ENCODE measurements around the gene CHD9NB. TPM values are rescaled to one million over a fixed set of nuclear protein-coding genes. Genes with fewer than 3 reads are reported as not detected.

CHD9NB gene
- total RNA-seq, 1 experiment from 2014 or later = 0.40 TPM

GRCh38 chr16:53098526-53099317 lies 46.0 kb upstream of the CHD9NB start:
- peak overlapping the region; percentile 98 for H3K27ac ChIP-seq (ENCODE audit: low read length)
- H3K9me3 ChIP-seq (ENCODE audit: low read length) = peaks cover 8% of the 10 kb centered on the region
- DNase-seq = peak; percentile 59
- H3K4me3 ChIP-seq (ENCODE audit: low read length) = peak overlapping the region; percentile 43
- intact Hi-C loops (cut with micrococcal nuclease) = loop anchor here (1.0 kb wide), 3 partner anchors 18 to 43 kb away; no protein-coding TSS in a partner anchor
- peak overlapping the region; percentile 70 for H2AFZ ChIP-seq (ENCODE audit: low read length)
- H3K4me2 ChIP-seq (ENCODE audit: low read length) = peak overlapping the region; percentile 64
- peaks cover 17% of the 10 kb centered on the region for H3K36me3 ChIP-seq (ENCODE audit: low read depth, low read length)
- BruUV-seq (replicated peaks) = no TSS peak
- ChIA-PET POLR2A (ENCODE audit: unreplicated experiment) (interaction anchor here (0.6 kb wide), 1 partner anchor 31 kb away, joined by 4 read pairs; no protein-coding TSS in a partner anchor), CTCF (interaction anchor here (1.5 kb wide), 1 partner anchor 43 kb away, joined by 7 read pairs; the partner anchor contains the start of gene CHD9)
- no peaks in the 10 kb centered on the region for H4K20me1 ChIP-seq (ENCODE audit: low read length)
- no peaks in the 10 kb centered on the region for H3K9me2 ChIP-seq (replicated peaks; ENCODE audit: low read length)
- H3F3A ChIP-seq (ENCODE audit: low read length, unreplicated experiment) = peaks cover 7% of the 10 kb centered on the region
- 0 out of 2 replicates have a peak, but pooled peaks cover 8% of the 10 kb centered on the region for H3K79me2 ChIP-seq (ENCODE audit: low read length)
- peaks cover 24% of the 10 kb centered on the region for H3K4me1 ChIP-seq (ENCODE audit: insufficient read depth, low read length)
- TF ChIP-seq EZH2phosphoT487 (IDR thresholded peaks at IDR 0.05; ENCODE audit: borderline replicate concordance, low read length) (no peak), EZH2 (IDR thresholded peaks at IDR 0.05; ENCODE audit: low read length, unreplicated experiment) (no peak), CTCF (conservative IDR thresholded peaks at IDR 0.05; ENCODE audit: low read depth, low read length) (no peak)
- peak overlapping the region; percentile 71 for H3K9ac ChIP-seq (ENCODE audit: low read length)
- no peaks in the 10 kb centered on the region for H3K27me3 ChIP-seq (ENCODE audit: low read length)
- ATAC-seq = peak; percentile 58

DNA sequence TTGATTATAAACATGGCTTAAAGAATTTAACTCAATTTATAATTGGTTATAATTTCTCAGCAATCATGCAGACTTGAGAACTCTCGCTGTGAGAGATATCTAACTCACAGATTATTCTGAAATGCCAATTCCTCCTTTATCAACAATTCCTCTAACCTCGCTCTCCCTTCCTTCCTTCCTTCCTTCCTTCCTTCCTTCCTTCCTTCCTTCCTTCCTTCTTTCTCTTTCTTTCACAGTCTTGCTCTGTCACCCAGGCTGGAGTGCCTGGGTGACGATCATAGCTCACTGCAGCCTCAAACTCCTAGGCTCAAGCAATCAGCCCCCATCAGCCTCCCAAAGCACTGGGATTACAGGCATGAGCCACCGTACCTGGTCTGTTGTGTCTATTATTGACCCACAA lies 44.5 kb upstream of the CHD9NB start:
- Histone ChIP-seq H3K27me3 (ENCODE audit: low read length) (no peaks in the 10 kb centered on the region), H3K4me1 (ENCODE audit: insufficient read depth, low read length) (peaks cover 25% of the 10 kb centered on the region), H3K36me3 (ENCODE audit: low read depth, low read length) (peaks cover 17% of the 10 kb centered on the region; the same call in 1 of the 2 replicates), H3K79me2 (ENCODE audit: low read length) (0 out of 2 replicates have a peak, but pooled peaks cover 8% of the 10 kb centered on the region), H3K4me3 (ENCODE audit: low read length) (no peak overlapping the region), H3K27ac (ENCODE audit: low read length) (no peak overlapping the region), H3K9ac (ENCODE audit: low read length) (no peak overlapping the region), H3K9me2 (replicated peaks; ENCODE audit: low read length) (no peaks in the 10 kb centered on the region), H4K20me1 (ENCODE audit: low read length) (no peaks in the 10 kb centered on the region), H2AFZ (ENCODE audit: low read length) (no peak overlapping the region), H3K9me3 (ENCODE audit: low read length) (peaks cover 8% of the 10 kb centered on the region), H3F3A (ENCODE audit: low read length, unreplicated experiment) (peaks cover 7% of the 10 kb centered on the region), H3K4me2 (ENCODE audit: low read length) (no peak overlapping the region)
- POLR2A ChIA-PET (ENCODE audit: unreplicated experiment) = no interaction called here
- TF ChIP-seq EZH2phosphoT487 (IDR thresholded peaks at IDR 0.05; ENCODE audit: borderline replicate concordance, low read length) = no peak
- no peak for TF ChIP-seq EZH2 (IDR thresholded peaks at IDR 0.05; ENCODE audit: low read length, unreplicated experiment)
- no peak for TF ChIP-seq CTCF (conservative IDR thresholded peaks at IDR 0.05; ENCODE audit: low read depth, low read length)
- ATAC-seq (no peak), DNase-seq (no peak)
- CTCF ChIA-PET = no interaction called here
- intact Hi-C loops (cut with micrococcal nuclease) = no loop called here
- BruUV-seq (replicated peaks) = no TSS peak

All from PC-3 (cell line).